Epithelial cell of proximal tubule (primary cell): ENCODE measurements around the gene VIPR1. TPM values are rescaled to one million over a fixed set of nuclear protein-coding genes. Genes with fewer than 3 reads are reported as not detected.

Experiments
- DNase-seq: peaks from one replicate; pipeline ENCODE4 v3.0.0-alpha.2; 2011; ENCODE audit warnings: low read depth
- H3K4me3 ChIP-seq: 2 replicates; pipeline ENCODE4 v1.5.1; 2011; ENCODE audit warnings: low read depth, mild to moderate bottlenecking, low read length
- total RNA-seq: library from RNA; depleted of rRNA; stranded (reverse); fragments of >200 nt; gene quantifications from 2 replicates; pipeline ENCODE4 v1.2.3, GENCODE V29; 2015
- TF ChIP-seq, protein P1 (sequence below): conservative IDR thresholded peaks from 2 replicates; pipeline ENCODE4 v1.5.1; 2012; ENCODE audit warnings: low read depth, mild to moderate bottlenecking, low read length

Gene VIPR1
- total RNA-seq, 1 donor from 2014 or later, result not detected

DNA sequence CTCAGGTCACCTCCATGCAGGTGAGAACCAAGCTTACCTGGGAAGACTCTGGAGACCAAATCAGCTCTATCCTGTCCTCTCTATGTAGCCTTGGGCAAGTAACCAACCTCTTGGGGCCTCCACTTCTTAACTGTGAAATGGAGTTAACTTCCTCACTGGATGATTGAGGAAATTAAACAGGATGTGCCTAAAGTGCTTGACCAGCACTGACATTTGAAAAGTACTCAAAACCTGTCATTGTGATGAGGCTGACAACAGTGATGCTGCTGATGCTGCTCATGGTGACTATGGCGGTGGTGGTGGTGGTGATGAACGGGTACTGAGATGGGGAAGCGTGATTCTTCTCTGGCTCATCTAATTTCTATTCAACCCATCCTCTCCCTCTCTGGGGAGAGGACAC is 22.3 kb downstream of the VIPR1 start:
- H3K4me3 ChIP-seq, result no peak overlapping the region
- TF ChIP-seq, protein P1, sequence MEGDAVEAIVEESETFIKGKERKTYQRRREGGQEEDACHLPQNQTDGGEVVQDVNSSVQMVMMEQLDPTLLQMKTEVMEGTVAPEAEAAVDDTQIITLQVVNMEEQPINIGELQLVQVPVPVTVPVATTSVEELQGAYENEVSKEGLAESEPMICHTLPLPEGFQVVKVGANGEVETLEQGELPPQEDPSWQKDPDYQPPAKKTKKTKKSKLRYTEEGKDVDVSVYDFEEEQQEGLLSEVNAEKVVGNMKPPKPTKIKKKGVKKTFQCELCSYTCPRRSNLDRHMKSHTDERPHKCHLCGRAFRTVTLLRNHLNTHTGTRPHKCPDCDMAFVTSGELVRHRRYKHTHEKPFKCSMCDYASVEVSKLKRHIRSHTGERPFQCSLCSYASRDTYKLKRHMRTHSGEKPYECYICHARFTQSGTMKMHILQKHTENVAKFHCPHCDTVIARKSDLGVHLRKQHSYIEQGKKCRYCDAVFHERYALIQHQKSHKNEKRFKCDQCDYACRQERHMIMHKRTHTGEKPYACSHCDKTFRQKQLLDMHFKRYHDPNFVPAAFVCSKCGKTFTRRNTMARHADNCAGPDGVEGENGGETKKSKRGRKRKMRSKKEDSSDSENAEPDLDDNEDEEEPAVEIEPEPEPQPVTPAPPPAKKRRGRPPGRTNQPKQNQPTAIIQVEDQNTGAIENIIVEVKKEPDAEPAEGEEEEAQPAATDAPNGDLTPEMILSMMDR, result no peak
- DNase-seq, result no peak

DNA sequence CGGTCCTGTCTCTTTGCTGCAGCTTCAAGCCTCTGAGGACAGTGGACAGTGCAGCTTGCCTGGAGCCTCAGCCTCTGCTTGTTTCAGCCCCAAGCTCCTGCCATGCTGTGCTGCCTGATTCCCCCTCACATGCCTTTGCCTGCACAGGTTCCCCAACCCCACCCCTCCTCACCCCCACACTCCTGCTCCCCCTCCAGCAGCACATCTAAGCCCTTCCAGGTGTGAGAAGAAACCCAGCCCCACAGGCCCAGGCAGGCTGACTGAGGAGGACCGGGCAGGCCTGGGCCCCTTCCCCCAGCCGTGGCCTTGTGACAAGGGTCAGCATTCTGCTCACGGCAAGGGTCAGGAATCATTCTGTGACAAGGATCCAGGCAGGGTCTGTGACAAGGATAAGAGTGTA is 22.8 kb downstream of the VIPR1 start:
- no peak for DNase-seq
- no peak overlapping the region for H3K4me3 ChIP-seq
- TF ChIP-seq, protein P1, result no peak

GRCh38 chr3:42525736-42526345 is 23.4 kb downstream of the VIPR1 start:
- TF ChIP-seq, protein P1, result no peak

DNA sequence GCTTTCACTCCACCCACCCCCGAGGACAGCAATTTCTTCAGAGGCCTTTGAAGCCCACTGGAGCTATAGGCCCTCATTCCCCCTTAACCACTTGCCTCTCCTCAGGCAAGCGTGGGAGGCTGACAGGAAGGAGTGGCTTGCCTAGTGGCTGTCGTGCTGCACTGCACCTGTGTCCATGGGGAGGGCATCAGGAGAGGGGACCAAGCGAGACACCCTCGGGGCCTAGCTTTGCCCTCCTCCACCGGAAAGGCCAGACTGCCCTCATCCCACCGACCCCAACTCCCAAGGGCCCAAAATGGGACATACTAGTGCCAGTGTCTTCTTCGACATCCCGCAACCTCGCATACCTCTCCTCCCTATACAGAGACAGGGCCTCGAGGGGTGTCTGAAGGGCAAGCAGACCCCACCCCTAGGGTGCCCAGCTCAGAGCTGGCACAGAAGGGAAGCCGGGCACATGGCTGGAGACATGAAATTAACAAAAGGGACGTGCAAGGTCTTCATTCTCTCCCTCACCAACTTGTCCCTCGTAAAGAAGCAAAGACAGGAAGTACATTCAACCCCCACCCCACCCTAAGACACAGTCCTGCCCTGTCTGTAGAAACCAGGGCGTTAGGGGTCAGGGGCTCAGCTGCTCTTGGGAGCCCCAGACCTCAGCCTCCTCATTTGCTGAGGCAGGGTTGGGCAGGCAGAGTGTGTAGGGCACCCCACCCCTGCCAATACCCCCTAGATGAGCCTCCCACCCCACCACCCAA is 24.3 kb downstream of the VIPR1 start:
- TF ChIP-seq, protein P1, result no peak
- no peak for DNase-seq
- H3K4me3 ChIP-seq, result no peak overlapping the region

More at GRCh38 chr3:42525736-42526345, 23.4 kb downstream of the VIPR1 start:
- no peak overlapping the region for H3K4me3 ChIP-seq
- DNase-seq, result no peak

GRCh38 chr3:42527368-42527917 is 25.0 kb downstream of the VIPR1 start:
- no peak for DNase-seq
- TF ChIP-seq, protein P1, result no peak
- no peak overlapping the region for H3K4me3 ChIP-seq

- DNase-seq, result no peak
- no peak overlapping the region for H3K4me3 ChIP-seq
- TF ChIP-seq, protein P1, result no peak
Observed at GRCh38 chr3:42529468-42529867, 27.0 kb downstream of the VIPR1 start.
